ENCODE measurements around the gene AGBL5.

AGBL5 gene

GRCh38 chr2:27079233-27080139 lies 28.0 kb downstream of the AGBL5 start:
- no peak for DNase-seq

- DNase-seq, result no peak
Measured at GRCh38 chr2:27080140-27080469, 28.6 kb downstream of the AGBL5 start.

GRCh38 chr2:27080603-27080936 lies 29.1 kb downstream of the AGBL5 start:
- DNase-seq, result no peak

- DNase-seq, result no peak
Measured at GRCh38 chr2:27081984-27082772, 30.7 kb downstream of the AGBL5 start.

GRCh38 chr2:27082773-27083409 lies 31.4 kb downstream of the AGBL5 start:
- DNase-seq, result no peak

- DNase-seq, result no peak
Measured at GRCh38 chr2:27083410-27084296, 32.2 kb downstream of the AGBL5 start.

- no peak for DNase-seq
Measured at GRCh38 chr2:27084297-27085061, 33.0 kb downstream of the AGBL5 start.

- DNase-seq, result no peak
Measured at GRCh38 chr2:27085062-27085672, 33.7 kb downstream of the AGBL5 start.

- peak; percentile 51 for DNase-seq
Measured at GRCh38 chr2:27085673-27086089, 34.2 kb downstream of the AGBL5 start.

- DNase-seq, result peak; percentile 98
Measured at GRCh38 chr2:27086090-27086723, 34.7 kb downstream of the AGBL5 start.

GRCh38 chr2:27086724-27087593 lies 35.5 kb downstream of the AGBL5 start, which contains the start of gene KHK:
Gene KHK (plus strand): TSS chr2:27086772. CDS start chr2:27087260, 488 bp downstream.
- peak; percentile 86 for DNase-seq

GRCh38 chr2:27087823-27088410 lies 36.4 kb downstream of the AGBL5 start:
- DNase-seq, result no peak

GRCh38 chr2:27088634-27089033 lies 37.2 kb downstream of the AGBL5 start:
- no peak for DNase-seq

GRCh38 chr2:27089111-27089954 lies 37.9 kb downstream of the AGBL5 start:
- DNase-seq, result no peak

GRCh38 chr2:27091746-27092695 lies 40.6 kb downstream of the AGBL5 start:
- DNase-seq, result no peak

- DNase-seq, result no peak
Measured at GRCh38 chr2:27092696-27093429, 41.4 kb downstream of the AGBL5 start.

Measured in NCI-H345 (cell line).